Neural cell (in vitro differentiated cells): ENCODE data around the gene SH3RF3. TPM values are rescaled to one million over a fixed set of nuclear protein-coding genes. Genes with fewer than 3 reads are reported as not detected.

Source experiments
- H2AFZ ChIP-seq: fragments of 200-600, 300-800 bp; sonication (generic), shearing (Covaris generic); 2 replicates; pipeline ENCODE4 v1.6.0; 2014; ENCODE audit warnings: low read depth, mild to moderate bottlenecking, antibody characterized with exemption, low read length, moderate library complexity
- H3F3A ChIP-seq: fragments of 200-600 bp; shearing (Covaris generic); 2 replicates; pipeline ENCODE4 v1.6.1; 2016; ENCODE audit warnings: mild to moderate bottlenecking, moderate library complexity, mixed read lengths, antibody characterized with exemption, low read length; ENCODE audit not compliant: insufficient read depth, poor library complexity, severe bottlenecking
- H3K27ac ChIP-seq: fragments of 200-600, 300-800 bp; sonication (generic), shearing (Covaris generic); 2 replicates; pipeline ENCODE4 v1.5.1; 2014; ENCODE audit warnings: mild to moderate bottlenecking, low read length, moderate library complexity
- H3K27me3 ChIP-seq: fragments of 300-800, 200-600 bp; sonication (generic), shearing (Covaris generic); 2 replicates; pipeline ENCODE4 v1.6.0; 2014; ENCODE audit warnings: mild to moderate bottlenecking, low read depth, low read length, moderate library complexity; ENCODE audit not compliant: insufficient read depth
- H3K36me3 ChIP-seq: fragments of 300-800, 200-600 bp; sonication (generic), shearing (Covaris generic); 2 replicates; pipeline ENCODE4 v1.5.1; 2014; ENCODE audit warnings: mild to moderate bottlenecking, antibody characterized with exemption, low read length, moderate library complexity; ENCODE audit not compliant: insufficient read depth
- H3K4me2 ChIP-seq: fragments of 300-800, 200-600 bp; sonication (generic), shearing (Covaris generic); 2 replicates; pipeline ENCODE4 v1.6.0; 2014; ENCODE audit warnings: mild to moderate bottlenecking, low read length
- H3K4me3 ChIP-seq: fragments of 300-800, 200-600 bp; sonication (generic), shearing (Covaris generic); 2 replicates; pipeline ENCODE4 v1.5.1; 2014; ENCODE audit warnings: mild to moderate bottlenecking, low read length, moderate library complexity
- H3K79me2 ChIP-seq: fragments of 200-600 bp; shearing (Covaris generic); replicated peaks from 2 replicates; pipeline ENCODE4 v1.6.0; 2014; ENCODE audit warnings: mild to moderate bottlenecking, low read length, moderate library complexity; ENCODE audit not compliant: insufficient read depth
- H3K9ac ChIP-seq: fragments of 300-800, 200-600 bp; sonication (generic), shearing (Covaris generic); 2 replicates; pipeline ENCODE4 v1.6.1; 2016; ENCODE audit warnings: mild to moderate bottlenecking, low read length, mixed read lengths
- H3K9me2 ChIP-seq: fragments of 200-600 bp; shearing (Covaris generic); 2 replicates; pipeline ENCODE4 v1.6.1; 2016; ENCODE audit warnings: mild to moderate bottlenecking, low read length, mixed read lengths; ENCODE audit not compliant: insufficient read depth
- H3K9me3 ChIP-seq: fragments of 200-600, 300-800 bp; sonication (generic), shearing (Covaris generic); 2 replicates; pipeline ENCODE4 v1.6.1; 2016; ENCODE audit warnings: mild to moderate bottlenecking, mixed run types, low read length, moderate library complexity, mixed read lengths
- H4K20me1 ChIP-seq: fragments of 200-600 bp; shearing (Covaris generic); 2 replicates; pipeline ENCODE4 v1.6.1; 2016; ENCODE audit warnings: mild to moderate bottlenecking, mixed run types; ENCODE audit not compliant: insufficient read depth
- EP300 ChIP-seq: fragments of 450-650 bp; conservative IDR thresholded peaks from 2 replicates; pipeline ENCODE4 v1.6.1; 2014; ENCODE audit warnings: antibody characterized with exemption, mild to moderate bottlenecking, moderate library complexity; ENCODE audit not compliant: poor library complexity, severe bottlenecking
- EZH2 ChIP-seq: fragments of 200-600, 300-800 bp; shearing (Covaris generic), sonication (generic); IDR thresholded peaks from 2 replicates; pipeline ENCODE4 v1.6.1; 2014; ENCODE audit warnings: antibody characterized with exemption, low read length, borderline replicate concordance, mild to moderate bottlenecking; ENCODE audit not compliant: insufficient read depth, poor library complexity, severe bottlenecking
- MXI1 ChIP-seq: fragments of 450-650 bp; conservative IDR thresholded peaks from 2 replicates; pipeline ENCODE4 v1.6.1; 2014; ENCODE audit warnings: antibody characterized with exemption, mild to moderate bottlenecking; ENCODE audit not compliant: poor library complexity, severe bottlenecking
- POLR2AphosphoS5 ChIP-seq: IDR thresholded peaks from 2 replicates; pipeline ENCODE4 v1.6.1; 2012
- RAD21 ChIP-seq: fragments of 450-650 bp; conservative IDR thresholded peaks from 2 replicates; pipeline ENCODE4 v1.6.1; 2014; ENCODE audit warnings: antibody characterized with exemption, mild to moderate bottlenecking, moderate library complexity
- SMC3 ChIP-seq: fragments of 450-650 bp; conservative IDR thresholded peaks from 2 replicates; pipeline ENCODE4 v1.6.1; 2014; ENCODE audit warnings: antibody characterized with exemption, mild to moderate bottlenecking, moderate library complexity; ENCODE audit not compliant: poor library complexity
- TAF1 ChIP-seq: IDR thresholded peaks from 2 replicates; pipeline ENCODE4 v1.6.1; 2012; ENCODE audit warnings: low read depth
- polyA plus RNA-seq: library from polyadenylated mRNA; depleted of rRNA; stranded (reverse); fragments of >200 nt; gene quantifications from 2 replicates; pipeline ENCODE4 v1.2.3, GENCODE V29; 2014
- TF ChIP-seq, protein P1 (sequence below): fragments of 450-650 bp; IDR thresholded peaks from 2 replicates; pipeline ENCODE4 v1.5.1; 2014; ENCODE audit warnings: antibody characterized with exemption, mild to moderate bottlenecking, moderate library complexity; ENCODE audit not compliant: poor library complexity, severe bottlenecking
- TF ChIP-seq, protein P2 (sequence below): IDR thresholded peaks from 2 replicates; pipeline ENCODE4 v1.6.1; 2012; ENCODE audit warnings: borderline replicate concordance

Gene SH3RF3
- polyA plus RNA-seq, 1 donor from 2014 or later, result 0.53 TPM

DNA sequence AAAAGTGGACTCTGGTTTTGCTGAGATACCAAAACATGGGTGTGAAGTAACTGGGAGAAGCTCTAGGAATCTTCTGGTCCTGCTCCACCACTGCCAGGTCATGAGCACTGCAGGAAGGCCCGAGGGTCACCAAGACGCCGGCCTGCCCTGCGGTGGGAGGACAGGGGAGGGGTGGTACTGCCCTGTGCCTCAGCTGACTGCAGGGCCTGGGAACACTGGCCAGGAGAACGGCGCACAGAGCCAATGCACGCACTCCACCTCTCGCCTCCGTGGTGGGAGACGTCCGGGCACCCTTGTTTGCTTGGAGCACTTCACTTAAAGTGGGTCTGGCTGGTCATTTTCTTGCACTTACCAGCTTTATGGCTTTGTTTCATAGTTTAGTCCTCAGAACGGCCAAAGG is 153.4 kb downstream of the SH3RF3 start:
- no peaks in the 10 kb centered on the region for H4K20me1 ChIP-seq
- TF ChIP-seq MXI1 (no peak), TAF1 (no peak), RAD21 (no peak), POLR2AphosphoS5 (no peak), EZH2 (no peak), EP300 (no peak), SMC3 (no peak)
- TF ChIP-seq, protein P1, sequence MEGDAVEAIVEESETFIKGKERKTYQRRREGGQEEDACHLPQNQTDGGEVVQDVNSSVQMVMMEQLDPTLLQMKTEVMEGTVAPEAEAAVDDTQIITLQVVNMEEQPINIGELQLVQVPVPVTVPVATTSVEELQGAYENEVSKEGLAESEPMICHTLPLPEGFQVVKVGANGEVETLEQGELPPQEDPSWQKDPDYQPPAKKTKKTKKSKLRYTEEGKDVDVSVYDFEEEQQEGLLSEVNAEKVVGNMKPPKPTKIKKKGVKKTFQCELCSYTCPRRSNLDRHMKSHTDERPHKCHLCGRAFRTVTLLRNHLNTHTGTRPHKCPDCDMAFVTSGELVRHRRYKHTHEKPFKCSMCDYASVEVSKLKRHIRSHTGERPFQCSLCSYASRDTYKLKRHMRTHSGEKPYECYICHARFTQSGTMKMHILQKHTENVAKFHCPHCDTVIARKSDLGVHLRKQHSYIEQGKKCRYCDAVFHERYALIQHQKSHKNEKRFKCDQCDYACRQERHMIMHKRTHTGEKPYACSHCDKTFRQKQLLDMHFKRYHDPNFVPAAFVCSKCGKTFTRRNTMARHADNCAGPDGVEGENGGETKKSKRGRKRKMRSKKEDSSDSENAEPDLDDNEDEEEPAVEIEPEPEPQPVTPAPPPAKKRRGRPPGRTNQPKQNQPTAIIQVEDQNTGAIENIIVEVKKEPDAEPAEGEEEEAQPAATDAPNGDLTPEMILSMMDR, result no peak
- TF ChIP-seq, protein P2, sequence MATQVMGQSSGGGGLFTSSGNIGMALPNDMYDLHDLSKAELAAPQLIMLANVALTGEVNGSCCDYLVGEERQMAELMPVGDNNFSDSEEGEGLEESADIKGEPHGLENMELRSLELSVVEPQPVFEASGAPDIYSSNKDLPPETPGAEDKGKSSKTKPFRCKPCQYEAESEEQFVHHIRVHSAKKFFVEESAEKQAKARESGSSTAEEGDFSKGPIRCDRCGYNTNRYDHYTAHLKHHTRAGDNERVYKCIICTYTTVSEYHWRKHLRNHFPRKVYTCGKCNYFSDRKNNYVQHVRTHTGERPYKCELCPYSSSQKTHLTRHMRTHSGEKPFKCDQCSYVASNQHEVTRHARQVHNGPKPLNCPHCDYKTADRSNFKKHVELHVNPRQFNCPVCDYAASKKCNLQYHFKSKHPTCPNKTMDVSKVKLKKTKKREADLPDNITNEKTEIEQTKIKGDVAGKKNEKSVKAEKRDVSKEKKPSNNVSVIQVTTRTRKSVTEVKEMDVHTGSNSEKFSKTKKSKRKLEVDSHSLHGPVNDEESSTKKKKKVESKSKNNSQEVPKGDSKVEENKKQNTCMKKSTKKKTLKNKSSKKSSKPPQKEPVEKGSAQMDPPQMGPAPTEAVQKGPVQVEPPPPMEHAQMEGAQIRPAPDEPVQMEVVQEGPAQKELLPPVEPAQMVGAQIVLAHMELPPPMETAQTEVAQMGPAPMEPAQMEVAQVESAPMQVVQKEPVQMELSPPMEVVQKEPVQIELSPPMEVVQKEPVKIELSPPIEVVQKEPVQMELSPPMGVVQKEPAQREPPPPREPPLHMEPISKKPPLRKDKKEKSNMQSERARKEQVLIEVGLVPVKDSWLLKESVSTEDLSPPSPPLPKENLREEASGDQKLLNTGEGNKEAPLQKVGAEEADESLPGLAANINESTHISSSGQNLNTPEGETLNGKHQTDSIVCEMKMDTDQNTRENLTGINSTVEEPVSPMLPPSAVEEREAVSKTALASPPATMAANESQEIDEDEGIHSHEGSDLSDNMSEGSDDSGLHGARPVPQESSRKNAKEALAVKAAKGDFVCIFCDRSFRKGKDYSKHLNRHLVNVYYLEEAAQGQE, result no peak
- no peaks in the 10 kb centered on the region for H3K36me3 ChIP-seq
- H3K9me3 ChIP-seq, result no peaks in the 10 kb centered on the region
- no peaks in the 10 kb centered on the region for H3K9me2 ChIP-seq
- no peaks in the 10 kb centered on the region for H3F3A ChIP-seq
- no peak overlapping the region for H2AFZ ChIP-seq
- no peak overlapping the region for H3K4me3 ChIP-seq
- H3K4me2 ChIP-seq, result no peak overlapping the region
- H3K27ac ChIP-seq, result no peak overlapping the region
- H3K9ac ChIP-seq, result no peak overlapping the region
- H3K27me3 ChIP-seq, result no peaks in the 10 kb centered on the region
- no peaks in the 10 kb centered on the region for H3K79me2 ChIP-seq

DNA sequence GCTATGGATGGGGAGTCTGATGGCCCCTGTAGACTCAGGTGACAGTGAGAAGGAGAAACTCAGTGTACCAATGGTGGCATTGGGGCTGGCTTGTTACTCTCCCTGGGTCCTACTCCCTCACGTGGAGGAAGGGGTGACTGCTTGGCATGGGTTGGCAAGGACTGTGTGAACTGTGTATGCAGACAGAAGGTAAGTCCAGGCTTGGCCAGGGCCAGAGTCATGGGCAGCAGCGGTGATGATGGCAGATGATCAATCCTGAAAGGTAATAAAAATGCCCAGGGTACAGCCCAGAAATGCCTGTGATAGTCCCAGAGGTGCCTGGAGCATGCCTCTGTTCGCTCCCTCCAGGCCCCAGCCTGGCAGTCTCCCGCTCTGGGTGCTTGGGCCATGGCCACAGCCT is 153.9 kb downstream of the SH3RF3 start:
- Histone ChIP-seq H3F3A (no peaks in the 10 kb centered on the region), H3K79me2 (no peaks in the 10 kb centered on the region), H3K4me2 (no peak overlapping the region), H3K4me3 (no peak overlapping the region), H4K20me1 (no peaks in the 10 kb centered on the region), H3K27me3 (no peaks in the 10 kb centered on the region), H3K27ac (no peak overlapping the region), H3K9ac (no peak overlapping the region), H3K9me3 (no peaks in the 10 kb centered on the region), H3K9me2 (no peaks in the 10 kb centered on the region), H3K36me3 (no peaks in the 10 kb centered on the region), H2AFZ (no peak overlapping the region)
- TF ChIP-seq, protein P2, result no peak
- TF ChIP-seq EZH2 (no peak), SMC3 (no peak), POLR2AphosphoS5 (no peak), MXI1 (no peak), EP300 (no peak), TAF1 (no peak), RAD21 (no peak)
- TF ChIP-seq, protein P1, result no peak
